Prostate gland (tissue), 2 donors: Measurements from ENCODE around the gene FASLG. TPM values are rescaled to one million over a fixed set of nuclear protein-coding genes. Genes with fewer than 3 reads are reported as not detected.

ENCODE experiments used
- DNase-seq: peaks from one replicate; pipeline ENCODE4 v3.0.0-alpha.2; 2019; ENCODE audit warnings: low spot score
- H3K27ac ChIP-seq, 2 donors: fragments of 200-600 bp; sonication (generic); 2 replicates each; pipeline ENCODE4 v1.5.1; 2017 to 2019
- H3K27me3 ChIP-seq: fragments of 200-600 bp; sonication (generic); replicated peaks from 2 replicates; pipeline ENCODE4 v1.5.1; 2019; ENCODE audit not compliant: insufficient read depth
- H3K36me3 ChIP-seq, 2 donors: fragments of 200-600 bp; sonication (generic); 1 replicate in 1 of 2; 2 replicates in 1 of 2; pipeline versions ENCODE4 v1.5.1 to v1.8.1; 2017 to 2019
- H3K4me1 ChIP-seq: fragments of 200-600 bp; sonication (generic); replicated peaks from 2 replicates; pipeline ENCODE4 v1.5.1; 2019
- H3K4me3 ChIP-seq, 2 donors: fragments of 200-600 bp; sonication (generic); 2 replicates each; pipeline ENCODE4 v1.5.1; 2017 to 2019
- H3K9me3 ChIP-seq: fragments of 200-600 bp; sonication (generic); 2 replicates; pipeline ENCODE4 v1.5.1; 2017
- CTCF ChIP-seq, 4 experiments: fragments of 200-600 bp in 2 of 4; fragments of 450-650 bp in 2 of 4; sonication (generic) in 2 of 4; IDR thresholded peaks; 1 replicate in 3 of 4; 2 replicates in 1 of 4; pipeline ENCODE4 v1.5.1; 2016 to 2019; ENCODE audit warnings: antibody characterized with exemption in 4 of 4, mild to moderate bottlenecking in 2 of 4, moderate library complexity in 2 of 4
- POLR2A ChIP-seq: fragments of 450-650 bp; IDR thresholded peaks from one replicate; pipeline ENCODE4 v1.6.1; 2016; ENCODE audit warnings: antibody characterized with exemption, mild to moderate bottlenecking
- POLR2AphosphoS5 ChIP-seq: sonication (generic); formaldehyde crosslinking; IDR thresholded peaks from one replicate; pipeline ENCODE4 v1.6.1; 2017; ENCODE audit warnings: antibody characterized with exemption
- WGBS: methylation state at CpG from one replicate; pipeline ENCODE4 v1.1.5; 2018; 5-methylcytosine and 5-hydroxymethylcytosine counted together
- intact Hi-C: fragments of 100-400 bp; cut with DNase I; formaldehyde crosslinking; loops from one replicate; pipeline ENCODE4 v1.14.2; 2022
- total RNA-seq, 2 donors: library from RNA; depleted of rRNA; stranded (reverse); fragments of >200 nt; gene quantifications; one replicate each; pipeline ENCODE4 v1.1.0, GENCODE V29; 2016

Gene FASLG
- total RNA-seq, 2 donors from 2014 or later = not detected

DNA sequence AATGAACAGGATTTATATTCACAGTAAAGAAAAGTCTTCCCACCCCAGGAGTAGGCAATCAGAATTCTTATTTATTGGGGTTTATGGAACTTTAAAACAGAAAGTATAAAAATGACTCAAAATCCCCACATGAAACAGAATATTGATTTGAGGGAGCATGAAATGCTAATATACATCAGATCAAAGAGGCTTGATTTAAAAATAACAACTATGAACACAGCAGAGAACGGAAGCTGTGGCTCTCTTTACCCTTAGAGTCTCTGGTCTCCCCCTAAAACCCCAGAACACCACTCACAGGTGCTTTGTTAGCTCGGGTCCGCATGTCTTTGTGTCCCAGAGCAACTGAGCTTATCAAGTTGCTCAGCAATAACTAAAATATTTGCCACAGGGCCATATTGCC is 31.2 kb upstream of the FASLG start:
- no peak overlapping the region for H3K4me3 ChIP-seq
- 83% methylated on average over 3 of the region's 3 CpGs for WGBS
- no peaks in the 10 kb centered on the region for H3K4me1 ChIP-seq
- H3K9me3 ChIP-seq = no peaks in the 10 kb centered on the region
- no peak for DNase-seq
- no peak overlapping the region for H3K27ac ChIP-seq
- H3K27me3 ChIP-seq = no peaks in the 10 kb centered on the region
- TF ChIP-seq CTCF (IDR thresholded peaks at IDR 0.05) (no peak), POLR2A (no peak), POLR2AphosphoS5 (no peak)
- H3K36me3 ChIP-seq = no peaks in the 10 kb centered on the region
- intact Hi-C loops = no loop called here

DNA sequence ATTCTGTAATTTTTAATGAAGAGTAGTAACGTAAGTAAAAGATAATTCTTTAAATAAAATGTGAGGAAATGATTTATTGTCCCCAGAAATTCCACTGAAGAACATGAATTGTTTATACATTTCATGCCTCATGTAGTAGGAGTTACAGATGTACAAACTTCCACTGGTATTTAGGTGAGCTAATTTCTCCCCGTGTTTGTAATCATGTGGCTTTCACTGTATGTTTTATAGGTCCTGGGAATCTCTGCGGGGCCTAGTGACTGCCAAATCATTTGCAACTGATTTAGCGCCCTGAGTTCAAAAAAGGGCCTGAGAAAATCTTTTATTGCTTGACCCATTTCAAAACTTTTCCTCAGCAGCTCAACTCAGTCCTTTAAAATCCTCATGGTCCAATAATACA is 30.5 kb upstream of the FASLG start:
- Histone ChIP-seq H3K9me3 (no peaks in the 10 kb centered on the region), H3K27ac (no peak overlapping the region), H3K4me1 (no peaks in the 10 kb centered on the region), H3K27me3 (no peaks in the 10 kb centered on the region), H3K36me3 (no peaks in the 10 kb centered on the region), H3K4me3 (no peak overlapping the region)
- DNase-seq = no peak
- WGBS = 57% methylated on average over 4 of the region's 4 CpGs
- no peak for TF ChIP-seq CTCF (IDR thresholded peaks at IDR 0.05)
- no peak for TF ChIP-seq POLR2A
- intact Hi-C loops = no loop called here

DNA sequence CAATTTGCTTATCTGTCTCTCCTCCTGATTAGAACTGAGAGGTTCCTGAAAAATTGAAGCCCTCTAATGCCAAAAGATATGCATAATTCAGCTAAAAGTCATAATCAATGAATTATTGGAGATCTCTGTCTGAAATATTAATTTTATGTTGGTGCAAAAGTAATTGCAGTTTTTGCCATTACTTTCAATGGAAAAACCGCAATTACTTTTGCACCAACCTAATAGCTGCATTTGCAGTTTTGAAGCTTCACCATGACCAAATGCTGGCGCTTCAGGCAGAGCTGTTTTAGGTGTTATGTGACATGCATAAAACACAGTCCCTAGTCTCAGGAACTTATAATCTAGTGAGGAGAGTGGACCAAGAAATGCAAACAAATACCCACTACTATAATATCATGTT is 29.7 kb upstream of the FASLG start:
- Histone ChIP-seq H3K9me3 (no peaks in the 10 kb centered on the region), H3K4me3 (no peak overlapping the region), H3K36me3 (no peaks in the 10 kb centered on the region), H3K4me1 (no peaks in the 10 kb centered on the region), H3K27ac (no peak overlapping the region), H3K27me3 (no peaks in the 10 kb centered on the region)
- no peak for DNase-seq
- TF ChIP-seq POLR2A = no peak
- WGBS = 93% methylated on average over 2 of the region's 2 CpGs
- intact Hi-C loops = no loop called here

- H3K36me3 ChIP-seq = no peaks in the 10 kb centered on the region
- no peaks in the 10 kb centered on the region for H3K4me1 ChIP-seq
- no peak for DNase-seq
- no peaks in the 10 kb centered on the region for H3K9me3 ChIP-seq
- no peak overlapping the region for H3K27ac ChIP-seq
- no peak for TF ChIP-seq POLR2AphosphoS5
- TF ChIP-seq CTCF (IDR thresholded peaks at IDR 0.05) = no peak
- no peak for TF ChIP-seq POLR2A
- no peaks in the 10 kb centered on the region for H3K27me3 ChIP-seq
- intact Hi-C loops = no loop called here
- WGBS = 89% methylated on average over 2 of the region's 2 CpGs
- H3K4me3 ChIP-seq = no peak overlapping the region
These were observed 29.3 kb upstream of the FASLG start for GRCh38 chr1:172629638-172630037.

DNA sequence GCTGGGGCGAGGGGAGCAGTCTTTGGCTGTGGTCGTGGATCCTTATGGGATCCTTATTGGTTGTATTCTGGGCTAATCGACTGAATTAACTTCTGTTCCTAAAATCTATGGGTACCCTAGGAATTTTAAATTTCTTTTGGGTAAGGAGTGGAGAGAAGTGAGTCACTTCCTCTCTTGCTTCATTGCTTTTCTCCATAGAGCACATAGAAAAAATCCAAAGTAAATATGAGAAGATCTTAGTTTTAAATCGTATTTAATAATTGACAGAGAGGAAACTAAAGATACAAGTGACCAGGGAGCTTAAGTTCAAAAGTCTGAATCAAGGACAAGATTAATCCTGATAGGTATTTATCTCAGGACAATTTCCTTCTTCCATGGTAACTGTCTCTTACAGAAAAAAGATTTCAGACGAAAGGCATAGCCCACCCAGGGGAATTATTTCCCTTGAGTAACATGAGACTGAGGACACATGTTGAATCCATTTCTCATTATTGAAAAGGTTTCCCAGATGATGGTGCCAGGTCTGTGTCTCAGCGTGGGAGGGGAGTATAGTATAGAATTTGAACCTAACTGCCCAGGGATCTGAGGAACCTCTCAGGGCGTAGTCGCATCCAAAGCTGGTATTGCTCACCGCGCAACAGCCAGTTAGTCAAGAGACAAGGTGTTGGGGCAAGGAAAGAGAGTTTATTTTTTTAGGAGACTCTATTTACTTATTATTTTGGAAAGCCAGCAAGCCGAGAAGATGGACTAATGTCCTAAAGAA is 28.7 kb upstream of the FASLG start:
- no peaks in the 10 kb centered on the region for H3K9me3 ChIP-seq
- TF ChIP-seq CTCF (IDR thresholded peaks at IDR 0.05) (no peak), POLR2A (no peak), POLR2AphosphoS5 (no peak)
- H3K36me3 ChIP-seq = no peaks in the 10 kb centered on the region
- H3K27ac ChIP-seq = no peak overlapping the region
- 93% methylated on average over 11 of the region's 11 CpGs for WGBS
- DNase-seq = no peak
- H3K27me3 ChIP-seq = no peaks in the 10 kb centered on the region
- H3K4me1 ChIP-seq = no peaks in the 10 kb centered on the region
- no peak overlapping the region for H3K4me3 ChIP-seq
- intact Hi-C loops = no loop called here
